Esophagus squamous epithelium (tissue), 4 donors: ENCODE measurements around the gene ZNF253.

Source experiments
- CTCF ChIP-seq, 6 experiments: fragments of 450-650 bp in 4 of 6; fragments of 200-600 bp in 2 of 6; sonication (generic) in 2 of 6; IDR thresholded peaks; one replicate each; pipeline ENCODE4 v1.5.1; 2016 to 2019; ENCODE audit warnings: antibody characterized with exemption in 6 of 6, mild to moderate bottlenecking in 4 of 6, moderate library complexity in 4 of 6
- POLR2A ChIP-seq, 4 donors: fragments of 450-650 bp; IDR thresholded peaks; one replicate each; pipeline ENCODE4 v1.6.1; 2017; ENCODE audit warnings: antibody characterized with exemption in 4 of 4, mild to moderate bottlenecking in 4 of 4, moderate library complexity in 3 of 4

GRCh38 chr19:19873381-19873780, 7.7 kb downstream of the ZNF253 start:
- TF ChIP-seq POLR2A (IDR thresholded peaks at IDR 0.05): no peak
- no peak for TF ChIP-seq CTCF (IDR thresholded peaks at IDR 0.05)
